Karpas-422 (cell line): ENCODE results near the gene HASPIN. TPM values are rescaled to one million over a fixed set of nuclear protein-coding genes. Genes with fewer than 3 reads are reported as not detected.

Source experiments
- DNase-seq: peaks from one replicate; pipeline ENCODE4 v3.0.0-alpha.2; 2015
- H2AFZ ChIP-seq: fragments of 200-600 bp; sonication (generic); 2 replicates; pipeline ENCODE4 v1.6.1; 2014; ENCODE audit warnings: antibody characterized with exemption, low read length, mixed read lengths
- H3K27ac ChIP-seq: fragments of 200-600 bp; sonication (generic); 2 replicates; pipeline ENCODE4 v1.5.1; 2014; ENCODE audit warnings: mild to moderate bottlenecking, low read length, moderate library complexity
- H3K27me3 ChIP-seq: fragments of 200-600 bp; sonication (generic); 2 replicates; pipeline ENCODE4 v1.6.1; 2014; ENCODE audit warnings: low read length, mixed read lengths
- H3K36me3 ChIP-seq: fragments of 200-600 bp; sonication (generic); 2 replicates; pipeline ENCODE4 v1.6.1; 2014; ENCODE audit warnings: low read length, mixed read lengths; ENCODE audit not compliant: insufficient read depth
- H3K4me1 ChIP-seq: fragments of 200-600 bp; sonication (generic); 2 replicates; pipeline ENCODE4 v1.6.1; 2014; ENCODE audit warnings: mild to moderate bottlenecking, low read length, mixed read lengths
- H3K4me2 ChIP-seq: fragments of 200-600 bp; sonication (generic); 2 replicates; pipeline ENCODE4 v1.6.1; 2014; ENCODE audit warnings: low read length, low read depth, mild to moderate bottlenecking; ENCODE audit not compliant: poor library complexity, severe bottlenecking
- H3K4me3 ChIP-seq: fragments of 200-600 bp; sonication (generic); 2 replicates; pipeline ENCODE4 v1.5.1; 2014; ENCODE audit warnings: mild to moderate bottlenecking, antibody characterized with exemption, low read length, mixed read lengths
- H3K79me2 ChIP-seq: fragments of 200-600 bp; sonication (generic); 2 replicates; pipeline ENCODE4 v1.6.1; 2014; ENCODE audit warnings: mild to moderate bottlenecking, low read length, mixed read lengths
- H3K9ac ChIP-seq: fragments of 200-600 bp; sonication (generic); 2 replicates; pipeline ENCODE4 v1.6.0; 2014; ENCODE audit warnings: low read length
- H3K9me2 ChIP-seq: fragments of 200-600 bp; sonication (generic), shearing (Covaris generic); replicated peaks from 2 replicates; pipeline ENCODE4 v1.6.0; 2014; ENCODE audit warnings: mild to moderate bottlenecking, low read length, moderate library complexity; ENCODE audit not compliant: insufficient read depth
- H3K9me3 ChIP-seq: fragments of 300-700, 200-600 bp; sonication (generic); 2 replicates; pipeline ENCODE4 v1.6.1; 2014; ENCODE audit warnings: low read length, mixed read lengths
- H4K20me1 ChIP-seq: fragments of 200-600 bp; sonication (generic); 2 replicates; pipeline ENCODE4 v1.6.1; 2014; ENCODE audit warnings: mild to moderate bottlenecking, antibody characterized with exemption, low read length, low read depth; ENCODE audit not compliant: insufficient read depth
- total RNA-seq: library from RNA; depleted of rRNA; stranded (reverse); fragments of >200 nt; shearing (Covaris generic); gene quantifications from 2 replicates; pipeline ENCODE4 v1.2.3, GENCODE V29; 2014; ENCODE audit warnings: low replicate concordance

The HASPIN gene
- total RNA-seq, 1 experiment from 2014 or later: 20.3 TPM

DNA sequence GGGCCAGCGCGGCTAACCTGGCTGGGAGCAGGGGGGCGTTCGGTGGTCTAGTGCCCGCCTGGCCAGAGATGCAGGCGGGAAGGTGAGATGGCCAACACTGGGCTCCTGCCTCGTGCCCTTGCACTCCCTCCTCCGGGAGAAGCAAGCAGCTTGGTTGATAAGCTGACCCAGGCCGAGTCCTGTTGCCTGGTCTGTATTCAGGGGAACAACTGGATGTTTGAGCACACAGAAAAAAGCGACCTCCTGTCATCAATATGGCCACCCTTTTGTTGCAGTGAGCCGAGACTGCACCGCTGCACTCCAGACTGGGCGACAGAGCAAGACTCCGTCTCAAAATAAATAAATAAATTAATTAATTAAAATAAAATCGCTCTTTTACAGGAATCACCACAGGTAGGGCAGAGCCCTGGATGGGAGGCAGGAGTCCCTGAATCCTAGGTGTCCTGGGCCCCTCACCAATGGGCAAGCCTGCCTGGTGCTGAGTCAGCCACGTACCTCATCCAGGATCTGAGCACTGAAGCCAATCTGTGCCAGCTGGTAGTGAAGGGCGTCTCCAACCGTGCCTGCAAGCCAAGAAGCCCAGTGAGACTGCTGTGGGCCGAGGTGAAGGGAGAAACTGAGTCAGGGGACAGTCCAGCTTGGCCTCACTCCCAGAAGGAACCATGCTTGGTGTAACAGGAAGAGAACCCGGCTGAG lies 31.8 kb downstream of the HASPIN start:
- Histone ChIP-seq H3K27ac (no peak overlapping the region), H3K27me3 (no peaks in the 10 kb centered on the region), H3K36me3 (no peaks in the 10 kb centered on the region), H3K4me2 (no peak overlapping the region), H3K9ac (no peak overlapping the region), H3K4me1 (no peaks in the 10 kb centered on the region), H2AFZ (no peak overlapping the region), H3K9me2 (no peaks in the 10 kb centered on the region), H3K4me3 (no peak overlapping the region), H4K20me1 (no peaks in the 10 kb centered on the region), H3K79me2 (no peaks in the 10 kb centered on the region), H3K9me3 (no peaks in the 10 kb centered on the region; the same call in 1 of the 2 replicates)
- DNase-seq: no peak

DNA sequence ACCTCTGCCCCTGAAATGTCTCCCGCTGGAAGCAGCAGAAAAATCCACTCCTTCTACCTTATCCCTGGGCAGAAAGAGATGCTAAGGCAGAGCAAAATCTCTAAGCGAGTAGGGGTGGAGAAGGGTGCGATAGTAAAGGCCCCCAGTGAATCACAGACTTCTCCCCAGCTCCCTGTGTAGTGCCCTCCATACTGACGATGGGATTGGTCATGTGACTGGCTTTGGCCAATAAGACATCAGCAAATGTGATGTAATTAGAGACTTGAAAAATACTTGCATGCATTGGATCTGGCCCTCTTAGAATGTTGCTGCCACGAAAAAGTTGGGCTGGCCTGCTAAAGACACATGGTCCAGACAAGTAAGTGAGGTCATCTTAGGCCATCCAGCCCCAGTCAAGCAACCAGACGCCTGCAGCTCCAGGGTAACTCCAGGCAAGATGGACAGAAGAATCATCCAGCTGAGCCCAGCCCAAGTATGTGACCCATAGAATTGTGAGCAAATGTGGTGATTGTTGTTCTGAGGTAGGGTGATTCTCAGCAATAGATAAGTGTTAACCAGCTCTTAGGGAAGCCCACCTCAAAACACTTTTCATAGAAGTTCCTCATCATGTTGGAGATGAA lies 36.0 kb downstream of the HASPIN start:
- H2AFZ ChIP-seq: no peak overlapping the region
- H3K9me2 ChIP-seq: no peaks in the 10 kb centered on the region
- no peak overlapping the region for H3K4me2 ChIP-seq
- no peaks in the 10 kb centered on the region for H3K4me1 ChIP-seq
- no peak overlapping the region for H3K4me3 ChIP-seq
- no peak overlapping the region for H3K27ac ChIP-seq
- no peak for DNase-seq
- H3K79me2 ChIP-seq: no peaks in the 10 kb centered on the region
- no peaks in the 10 kb centered on the region for H4K20me1 ChIP-seq
- no peaks in the 10 kb centered on the region for H3K27me3 ChIP-seq
- no peaks in the 10 kb centered on the region; the same call in 1 of the 2 replicates for H3K9me3 ChIP-seq
- H3K9ac ChIP-seq: no peak overlapping the region
- no peaks in the 10 kb centered on the region for H3K36me3 ChIP-seq

DNA sequence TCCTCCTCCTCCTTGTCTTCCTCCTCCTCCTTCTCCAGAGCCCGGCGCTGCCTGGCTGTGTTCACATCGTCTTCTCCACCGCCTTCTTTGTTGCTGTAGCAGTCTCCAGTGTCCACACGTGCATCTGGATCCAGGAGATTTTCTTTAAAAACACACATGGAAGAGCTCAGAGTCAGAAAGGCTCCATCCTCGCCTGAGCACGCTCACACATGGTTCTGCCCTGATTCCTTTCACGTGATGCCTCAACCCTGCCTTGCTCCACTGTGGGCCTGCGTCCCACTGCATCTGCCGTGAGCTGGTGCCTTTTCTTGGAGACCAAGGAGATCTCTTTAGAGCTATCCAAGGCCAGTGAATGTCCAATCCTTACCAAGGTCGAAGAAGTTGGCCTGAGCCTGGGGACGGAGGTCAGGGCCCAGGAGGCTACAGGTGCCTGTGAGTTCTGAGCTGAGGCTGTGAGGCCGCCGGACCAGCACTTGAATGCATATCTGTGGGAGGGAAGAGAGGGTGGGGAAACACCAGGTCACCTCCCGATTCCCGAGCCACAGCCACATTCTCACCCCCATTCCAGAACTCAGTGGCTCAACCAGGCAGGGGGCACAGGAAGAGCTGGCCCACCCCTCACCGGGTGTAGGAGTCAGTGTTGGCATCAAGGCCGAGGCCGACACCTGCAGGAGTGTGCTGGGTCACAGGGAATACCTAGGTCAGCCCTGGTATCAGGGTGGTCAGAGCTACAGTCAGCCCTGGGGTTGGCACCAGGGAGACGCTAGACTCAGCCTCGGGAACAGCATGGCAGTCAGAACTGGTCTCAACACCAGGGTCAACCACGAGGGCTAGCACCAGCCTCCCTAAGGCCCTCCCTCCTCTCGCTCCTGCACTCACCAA lies 37.6 kb downstream of the HASPIN start:
- no peak overlapping the region for H2AFZ ChIP-seq
- no peaks in the 10 kb centered on the region for H3K36me3 ChIP-seq

DNA sequence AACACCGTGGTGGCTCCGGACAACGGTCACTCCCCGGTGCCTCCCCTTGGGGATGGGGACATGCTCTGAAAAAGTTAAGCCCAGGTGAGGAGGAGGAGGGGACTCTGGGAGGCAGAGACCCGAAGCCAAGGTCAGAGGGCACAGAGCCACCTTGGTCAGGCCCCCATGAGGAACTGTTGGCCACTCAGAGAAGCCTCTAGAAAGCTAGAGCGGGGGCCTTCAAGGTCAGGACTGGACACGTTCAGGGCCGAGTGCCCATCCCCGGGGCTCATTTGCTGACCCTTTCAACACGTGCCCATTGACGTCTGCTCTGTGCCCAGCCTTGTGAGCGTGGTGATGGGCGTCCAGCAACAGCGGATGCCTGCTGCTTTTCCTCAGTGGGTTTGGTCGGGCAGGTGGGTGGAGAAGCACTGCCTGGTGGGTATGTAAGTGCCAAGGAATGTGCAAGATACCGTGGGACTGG lies 38.2 kb downstream of the HASPIN start:
- Histone ChIP-seq H3K4me3 (no peak overlapping the region), H4K20me1 (no peaks in the 10 kb centered on the region), H3K79me2 (no peaks in the 10 kb centered on the region), H3K9me3 (no peaks in the 10 kb centered on the region; the same call in 1 of the 2 replicates), H3K9ac (no peak overlapping the region), H2AFZ (no peak overlapping the region), H3K27ac (no peak overlapping the region), H3K4me2 (no peak overlapping the region), H3K27me3 (no peaks in the 10 kb centered on the region), H3K4me1 (no peaks in the 10 kb centered on the region), H3K9me2 (no peaks in the 10 kb centered on the region), H3K36me3 (no peaks in the 10 kb centered on the region)
- no peak for DNase-seq

More for the DNA sequence above, 37.6 kb downstream of the HASPIN start:
- Histone ChIP-seq H3K9me3 (no peaks in the 10 kb centered on the region; the same call in 1 of the 2 replicates), H3K4me2 (no peak overlapping the region), H3K27me3 (no peaks in the 10 kb centered on the region), H3K79me2 (no peaks in the 10 kb centered on the region), H3K4me3 (no peak overlapping the region), H3K9me2 (no peaks in the 10 kb centered on the region), H3K4me1 (no peaks in the 10 kb centered on the region), H4K20me1 (no peaks in the 10 kb centered on the region), H3K27ac (no peak overlapping the region), H3K9ac (no peak overlapping the region)
- DNase-seq: no peak

DNA sequence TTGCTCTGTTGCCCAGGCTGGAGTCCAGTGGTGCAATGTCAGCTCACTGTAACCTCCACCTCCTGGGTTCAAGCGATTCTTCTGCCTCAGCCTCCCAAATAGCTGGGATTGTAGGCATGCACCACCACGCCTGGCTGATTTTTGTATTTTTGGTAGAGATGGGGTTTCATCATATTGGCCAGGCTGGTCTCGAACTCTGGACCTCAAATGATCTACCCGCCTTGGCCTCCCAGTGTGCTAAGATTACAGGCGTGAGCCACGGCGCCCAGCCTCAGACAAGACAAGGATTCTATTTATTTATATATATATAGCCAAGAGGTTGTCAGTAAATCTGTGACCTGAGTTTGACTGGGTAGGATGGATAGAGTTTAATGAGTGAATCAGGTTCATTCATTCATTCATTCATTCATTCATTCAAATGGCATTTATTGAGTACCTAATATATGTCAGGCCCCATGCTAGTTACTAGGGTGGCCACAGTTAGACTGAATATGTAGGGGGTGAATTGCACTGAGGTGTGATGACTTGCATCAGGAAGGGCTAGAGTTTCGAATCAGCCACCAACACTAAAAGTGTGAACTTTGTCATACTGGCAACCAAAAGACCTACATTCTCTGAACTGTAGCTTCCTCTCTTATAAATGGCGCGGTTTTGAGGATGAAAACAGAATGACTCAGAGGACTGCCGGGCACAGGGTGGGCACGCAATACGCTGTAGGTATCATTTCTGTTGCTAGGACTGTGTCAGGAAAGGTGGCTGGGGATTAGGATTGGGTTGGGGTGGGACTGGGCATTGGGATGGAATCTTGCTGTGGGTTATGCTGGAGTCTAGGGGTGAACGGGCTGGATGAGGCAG lies 39.4 kb downstream of the HASPIN start:
- no peaks in the 10 kb centered on the region for H3K79me2 ChIP-seq
- H3K27me3 ChIP-seq: no peaks in the 10 kb centered on the region
- no peak overlapping the region for H3K9ac ChIP-seq
- H4K20me1 ChIP-seq: no peaks in the 10 kb centered on the region
- no peak overlapping the region for H3K27ac ChIP-seq
- H3K4me3 ChIP-seq: no peak overlapping the region
- no peaks in the 10 kb centered on the region; the same call in 1 of the 2 replicates for H3K9me3 ChIP-seq
- no peak for DNase-seq
- no peaks in the 10 kb centered on the region for H3K36me3 ChIP-seq
- H3K4me1 ChIP-seq: no peaks in the 10 kb centered on the region
- no peaks in the 10 kb centered on the region for H3K9me2 ChIP-seq
- H2AFZ ChIP-seq: no peak overlapping the region
- no peak overlapping the region for H3K4me2 ChIP-seq

DNA sequence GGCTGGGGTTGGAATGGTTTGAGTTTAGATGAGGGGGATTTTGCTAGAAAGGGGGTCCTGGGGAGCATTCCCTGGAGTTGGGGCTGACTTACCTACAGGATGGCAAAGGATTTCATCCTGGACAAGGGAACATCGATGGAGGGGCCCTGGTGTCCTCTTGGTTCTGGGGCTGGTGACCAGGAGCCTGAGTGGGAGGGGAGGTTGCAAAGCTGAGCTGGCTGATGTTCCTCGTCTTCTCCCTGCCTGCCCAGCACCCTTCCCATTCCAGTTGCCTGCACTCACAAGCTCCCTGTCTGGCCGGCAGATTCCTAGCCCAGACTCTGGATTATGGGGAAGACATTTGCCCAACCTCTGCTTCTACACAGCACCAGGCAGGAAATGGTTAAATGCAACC lies 40.1 kb downstream of the HASPIN start:
- no peak overlapping the region for H3K4me2 ChIP-seq
- no peaks in the 10 kb centered on the region for H3K27me3 ChIP-seq
- no peaks in the 10 kb centered on the region for H3K36me3 ChIP-seq
- no peaks in the 10 kb centered on the region for H3K9me2 ChIP-seq
- no peaks in the 10 kb centered on the region; the same call in 1 of the 2 replicates for H3K9me3 ChIP-seq
- no peak for DNase-seq
- no peak overlapping the region for H3K9ac ChIP-seq
- H3K4me1 ChIP-seq: no peaks in the 10 kb centered on the region
- no peaks in the 10 kb centered on the region for H3K79me2 ChIP-seq
- H4K20me1 ChIP-seq: no peaks in the 10 kb centered on the region
- H2AFZ ChIP-seq: no peak overlapping the region
- no peak overlapping the region for H3K4me3 ChIP-seq
- H3K27ac ChIP-seq: no peak overlapping the region

DNA sequence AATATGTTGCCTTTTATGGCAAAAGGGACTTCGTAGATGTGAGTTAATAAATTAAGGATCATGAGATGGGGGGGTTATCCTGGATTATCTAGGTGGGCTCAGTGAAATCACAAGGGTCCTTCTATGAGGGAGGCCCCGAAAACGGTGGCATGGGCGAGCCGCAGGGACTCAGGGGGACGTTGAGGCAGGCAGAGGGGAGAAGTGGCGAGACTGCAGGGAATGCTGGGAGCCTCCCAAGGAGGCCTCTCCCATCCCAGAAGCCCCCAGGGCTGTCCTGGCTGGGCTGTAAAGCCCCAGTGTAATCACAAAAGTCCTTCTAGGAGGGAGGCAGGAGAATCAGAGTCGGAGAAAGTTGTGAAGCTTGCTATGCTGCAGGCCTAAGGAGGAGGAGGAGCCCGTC lies 42.3 kb downstream of the HASPIN start:
- Histone ChIP-seq H3K79me2 (no peaks in the 10 kb centered on the region), H3K9ac (no peak overlapping the region), H3K4me3 (no peak overlapping the region), H4K20me1 (no peaks in the 10 kb centered on the region), H3K27ac (no peak overlapping the region), H3K4me2 (no peak overlapping the region), H2AFZ (no peak overlapping the region), H3K9me2 (no peaks in the 10 kb centered on the region), H3K36me3 (no peaks in the 10 kb centered on the region), H3K4me1 (no peaks in the 10 kb centered on the region), H3K9me3 (no peaks in the 10 kb centered on the region), H3K27me3 (no peaks in the 10 kb centered on the region)
- no peak for DNase-seq
